Right lobe of liver (tissue), 6 donors: ENCODE data around the gene TTC38. TPM values are rescaled to one million over a fixed set of nuclear protein-coding genes. Genes with fewer than 3 reads are reported as not detected.

Source experiments
- ATAC-seq, 4 donors: fragments of 200-7000 bp; cut with Tn5 transposase; one replicate each; pipeline ENCODE4 v1.9.1; 2020; ENCODE audit warnings: mild to moderate bottlenecking in 4 of 4, moderate library complexity in 4 of 4
- DNase-seq, 3 donors: peaks; one replicate each; pipeline ENCODE4 v3.0.0-alpha.2; 2020
- H3K27ac ChIP-seq, 3 donors: fragments of 200-600 bp; one replicate each; pipeline ENCODE4 v1.8.0; 2022
- H3K27me3 ChIP-seq, 2 donors: fragments of 200-600 bp; one replicate each; pipeline ENCODE4 v1.8.0; 2022
- H3K36me3 ChIP-seq, 4 donors: fragments of 200-600 bp; sonication (generic) in 1 of 4; one replicate each; pipeline versions ENCODE4 v1.5.1 to v1.8.0; 2017 to 2022; ENCODE audit warnings: control low read depth in 1 of 4
- H3K4me1 ChIP-seq, 4 donors: fragments of 200-600 bp; sonication (generic) in 1 of 4; one replicate each; pipeline versions ENCODE4 v1.5.1 to v1.8.0; 2017 to 2022; ENCODE audit warnings: control low read depth in 1 of 4
- H3K4me3 ChIP-seq, 3 donors: fragments of 200-600 bp; one replicate each; pipeline ENCODE4 v1.8.0; 2022
- H3K9me3 ChIP-seq, 4 donors: fragments of 200-600 bp; sonication (generic) in 1 of 4; one replicate each; pipeline versions ENCODE4 v1.5.1 to v1.8.0; 2017 to 2022; ENCODE audit warnings: control low read depth in 1 of 4
- CTCF ChIP-seq, 4 donors: fragments of 200-600 bp in 3 of 4; fragments of 450-650 bp in 1 of 4; IDR thresholded peaks; one replicate each; pipeline versions ENCODE4 v1.5.1 to v1.8.0; 2016 to 2022; ENCODE audit warnings: antibody characterized with exemption in 4 of 4, mild to moderate bottlenecking in 2 of 4
- POLR2A ChIP-seq: fragments of 450-650 bp; IDR thresholded peaks from one replicate; pipeline ENCODE4 v1.6.1; 2017; ENCODE audit warnings: antibody characterized with exemption, mild to moderate bottlenecking
- WGBS: methylation state at CpG from one replicate; pipeline ENCODE4 v1.1.6; 2018; ENCODE audit warnings: low coverage, low lambda C conversion rate; ENCODE audit not compliant: insufficient coverage; ENCODE audit errors: missing lambda C conversion rate; 5-methylcytosine and 5-hydroxymethylcytosine counted together
- intact Hi-C, 2 donors: fragments of 100-400 bp; cut with DNase I; formaldehyde crosslinking; loops; one replicate each; pipeline versions ENCODE4 v1.11.2 to v1.14.1; 2022
- total RNA-seq, 6 experiments: library from RNA; depleted of rRNA in 2 of 6; stranded (reverse); fragments of >200 nt in 2 of 6; fragmentation: NEBNext Ultra II Directional in 3 of 6; extraction: Animal tissue kit (Norgen Biotek cat#: 25700) in 3 of 6; gene quantifications; one replicate each; pipeline versions ENCODE4 v1.1.0 to v1.2.4, GENCODE V29; 2016 to 2023
- donor health status: DM: no; HTN: yes; CAD: no.
- donor health status: DM: no; HTN: no; CAD: no.
- donor health status: DM: no; HTN: no; CAD: no.
- donor health status: DM: no; HTN: yes; CAD: no.
- donor health status: DM: no; HTN: yes; CAD: no.

The TTC38 gene
- total RNA-seq, 6 experiments from 2014 or later = 91.1 to 278 (median 195) TPM

DNA sequence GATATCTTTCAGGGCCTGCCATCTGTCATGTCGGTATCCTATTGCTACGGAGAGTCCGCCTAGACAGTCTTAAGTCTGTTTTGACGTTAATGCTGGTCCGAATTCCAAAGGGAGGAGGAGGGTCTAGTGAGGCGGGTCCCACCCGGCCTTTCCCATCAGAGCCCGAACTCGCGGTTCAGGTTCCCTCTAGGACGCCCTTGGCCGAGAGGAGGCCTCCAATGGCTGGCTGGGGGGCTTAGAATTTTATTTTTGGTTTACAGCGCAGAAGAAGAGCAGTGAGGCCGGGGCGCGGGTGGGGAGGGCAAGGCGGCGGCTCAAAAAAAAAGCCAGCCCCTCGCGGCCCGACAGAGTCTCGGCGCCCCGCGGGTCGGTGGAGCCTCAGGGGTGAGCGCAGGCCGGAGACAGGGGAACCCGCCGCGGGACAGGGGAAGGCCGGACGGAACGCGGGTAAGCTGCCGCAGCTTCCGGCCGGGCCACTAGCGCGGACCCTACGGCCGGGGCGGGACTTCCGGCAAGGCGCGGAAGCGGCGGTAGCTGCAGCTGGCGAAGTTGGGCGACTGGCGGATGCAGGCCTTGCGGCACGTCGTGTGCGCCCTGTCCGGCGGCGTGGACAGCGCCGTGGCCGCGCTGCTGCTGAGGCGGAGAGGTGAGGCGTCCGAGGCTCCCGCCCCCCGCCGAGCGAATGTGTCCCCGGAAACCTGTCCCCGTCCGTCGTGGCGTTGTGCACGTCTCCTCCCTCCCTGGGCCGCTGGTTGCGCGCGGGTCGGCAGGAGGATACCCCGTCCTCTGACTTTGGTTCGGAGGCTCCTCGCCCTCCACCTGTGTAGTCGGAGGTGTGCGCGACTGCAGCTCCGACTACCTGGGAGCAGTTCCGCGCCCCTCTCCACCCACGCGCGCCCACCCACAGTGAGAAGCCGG, 67.7 kb downstream of the TTC38 start, which contains the start of gene TRMU:
TRMU (plus strand) TSS at position 514 of the 918 bp plus-strand sequence; CDS start at position 565, 51 bp downstream.
- intact Hi-C loops = no loop called here
- Histone ChIP-seq H3K4me3 (peak within 1 kb of the TSS; percentile 88 to 99 (median 97)), H3K9me3 (no peaks in the 10 kb centered on the region), H3K27me3 (no peaks in the 10 kb centered on the region), H3K4me1 (peaks cover 0 to 12% (median 2%) of the 10 kb centered on the region in 4 donors), H3K36me3 (peaks cover 0 to 26% (median 14%) of the 10 kb centered on the region in 4 donors), H3K27ac (peak within 1 kb of the TSS; percentile 77 to 89 (median 82))
- 4% methylated on average over 29 of the region's 93 CpGs for WGBS
- TF ChIP-seq POLR2A (peak; percentile 68), CTCF (IDR thresholded peaks at IDR 0.05) (no peak)
- peak; percentile 89 to 91 (median 90) for DNase-seq
- ATAC-seq = peak; percentile 94 to 98 (median 96)

GRCh38 chr22:46336119-46337078, 68.6 kb downstream of the TTC38 start:
- DNase-seq (peak in 2 of 3 donors; percentile 50 to 66), ATAC-seq (peak; percentile 52 to 71 (median 58))
- WGBS = 10% methylated on average over 28 of the region's 42 CpGs
- H3K9me3 ChIP-seq = no peaks in the 10 kb centered on the region
- peak overlapping the region in 2 of 3 donors; percentile 77 to 89 for H3K27ac ChIP-seq
- no peak for TF ChIP-seq POLR2A
- no peak for TF ChIP-seq CTCF (IDR thresholded peaks at IDR 0.05)
- H3K27me3 ChIP-seq = no peaks in the 10 kb centered on the region
- intact Hi-C loops = no loop called here
- H3K36me3 ChIP-seq = peaks cover 0 to 31% (median 14%) of the 10 kb centered on the region in 4 donors
- H3K4me3 ChIP-seq = peak overlapping the region; percentile 88 to 99 (median 97)
- peaks cover 0 to 12% (median 2%) of the 10 kb centered on the region in 4 donors for H3K4me1 ChIP-seq

- TF ChIP-seq POLR2A = no peak
- TF ChIP-seq CTCF (IDR thresholded peaks at IDR 0.05) = no peak
- peaks cover 0 to 12% (median 2%) of the 10 kb centered on the region in 4 donors for H3K4me1 ChIP-seq
- no peaks in the 10 kb centered on the region for H3K9me3 ChIP-seq
- no peak overlapping the region for H3K4me3 ChIP-seq
- no peaks in the 10 kb centered on the region for H3K27me3 ChIP-seq
- peaks cover 0 to 46% (median 20%) of the 10 kb centered on the region in 4 donors for H3K36me3 ChIP-seq
- H3K27ac ChIP-seq = no peak overlapping the region
- ATAC-seq (no peak), DNase-seq (peak in 1 of 3 donors; percentile 40)
- intact Hi-C loops = no loop called here
- WGBS = no CpG with 5 or more reads among the region's 9 CpGs
These were observed 70.1 kb downstream of the TTC38 start for GRCh38 chr22:46337870-46338269.

DNA sequence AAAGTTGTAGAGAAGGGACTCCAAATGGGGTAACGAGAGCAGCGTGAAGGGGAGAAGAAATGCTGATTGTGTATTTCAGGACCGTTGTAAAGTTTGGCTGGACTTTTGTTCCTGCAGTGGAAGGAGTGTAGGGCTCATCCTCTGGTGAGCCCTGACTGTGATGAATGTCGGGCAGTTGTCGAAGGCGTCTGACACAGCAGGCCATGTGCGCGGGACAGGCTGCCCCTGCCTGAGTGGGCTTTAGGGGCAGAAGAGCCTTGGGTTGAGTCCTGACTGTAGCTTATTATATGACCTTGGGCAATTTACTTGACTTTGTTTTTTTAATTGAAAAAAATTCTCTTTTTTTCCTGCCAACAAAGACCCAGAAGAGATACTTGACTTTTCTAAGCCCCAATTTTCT, 70.8 kb downstream of the TTC38 start:
- H3K9me3 ChIP-seq = no peaks in the 10 kb centered on the region
- WGBS = 77% methylated on average over 5 of the region's 8 CpGs
- TF ChIP-seq POLR2A (no peak), CTCF (IDR thresholded peaks at IDR 0.05) (no peak)
- ATAC-seq (no peak), DNase-seq (peak in 1 of 3 donors; percentile 15)
- peaks cover 0 to 53% (median 23%) of the 10 kb centered on the region in 4 donors for H3K36me3 ChIP-seq
- no peaks in the 10 kb centered on the region for H3K27me3 ChIP-seq
- peaks cover 0 to 12% (median 2%) of the 10 kb centered on the region in 4 donors for H3K4me1 ChIP-seq
- intact Hi-C loops = no loop called here
- H3K4me3 ChIP-seq = no peak overlapping the region
- no peak overlapping the region for H3K27ac ChIP-seq
